CD4-positive, alpha-beta T cell treated with Interleukin-1 beta for 1 hour (primary cell): ENCODE results near the gene XYLB.
"Not testable (repeated sequence)": the region's sequence is repeated elsewhere in the genome, so short reads cannot be mapped to it uniquely, and the experiment has no call there.

Source experiments
- DNase-seq, 2 donors: peaks; one replicate each; pipeline ENCODE4 v3.0.0-alpha.2; 2020 to 2022

XYLB gene

DNA sequence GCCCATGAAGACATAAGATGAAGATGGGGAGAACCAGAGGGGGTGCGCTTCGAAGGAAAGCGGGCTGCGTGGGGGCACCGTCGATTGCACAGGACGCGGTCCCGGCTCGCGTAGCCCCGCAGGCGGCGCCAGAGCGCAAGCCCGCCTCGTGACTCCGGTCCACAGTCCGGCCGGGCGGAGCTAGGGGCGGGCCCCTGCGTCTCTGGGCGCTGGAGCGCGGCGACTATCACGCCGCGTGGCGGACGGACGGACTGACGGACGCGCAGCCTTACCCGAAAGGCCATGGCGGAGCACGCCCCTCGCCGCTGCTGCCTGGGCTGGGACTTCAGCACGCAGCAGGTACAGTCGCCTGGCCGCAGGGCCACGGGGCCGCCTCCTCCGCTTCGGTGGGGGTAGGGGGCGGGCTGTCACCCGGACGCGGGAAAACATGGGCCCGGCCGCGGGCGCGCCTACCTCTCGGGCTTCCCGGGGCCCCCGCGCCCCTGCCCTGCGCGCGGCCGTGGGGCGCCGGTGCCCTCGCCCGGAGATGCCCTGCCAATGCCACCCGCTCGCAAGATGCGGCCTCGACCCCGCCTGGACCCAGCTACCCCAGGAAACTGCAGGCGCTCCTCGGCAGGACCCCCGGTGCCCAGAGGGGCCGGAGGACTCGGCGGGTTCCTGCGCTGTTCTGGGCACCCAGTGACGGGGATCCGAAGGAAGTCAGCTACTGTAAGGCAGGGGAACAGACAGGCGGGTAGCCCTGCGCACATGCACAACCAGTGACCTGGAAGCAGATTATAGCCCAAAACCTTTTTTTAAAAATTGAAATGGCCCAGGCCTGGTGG is at the start of gene XYLB:
Gene XYLB, plus strand, starts transcription at position 199 of the 824 bp plus-strand sequence. Its CDS starts 84 bp downstream, at position 283.
- DNase-seq, result peak; percentile 74 to 75

DNA sequence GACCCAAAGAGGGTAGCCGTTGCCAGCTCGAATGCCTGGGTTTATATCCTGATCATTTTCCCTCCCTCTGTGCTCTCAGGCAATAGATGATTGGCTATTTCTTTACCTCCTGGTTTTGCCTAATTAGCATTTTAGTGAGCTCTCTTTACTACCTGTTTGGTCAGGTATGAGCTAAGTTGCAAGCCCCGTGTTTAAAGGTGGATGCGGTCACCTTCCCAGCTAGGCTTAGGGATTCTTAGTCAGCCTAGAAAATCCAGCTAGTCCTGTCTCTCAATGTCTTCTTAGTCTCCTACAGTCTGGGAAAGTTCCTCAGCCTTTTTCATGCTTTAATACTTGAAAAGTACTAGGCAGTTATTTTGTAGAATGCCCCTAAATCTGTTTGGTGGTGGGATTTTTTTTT is 49.5 kb upstream of the XYLB start:
- DNase-seq, result not testable (repeated sequence)

DNA sequence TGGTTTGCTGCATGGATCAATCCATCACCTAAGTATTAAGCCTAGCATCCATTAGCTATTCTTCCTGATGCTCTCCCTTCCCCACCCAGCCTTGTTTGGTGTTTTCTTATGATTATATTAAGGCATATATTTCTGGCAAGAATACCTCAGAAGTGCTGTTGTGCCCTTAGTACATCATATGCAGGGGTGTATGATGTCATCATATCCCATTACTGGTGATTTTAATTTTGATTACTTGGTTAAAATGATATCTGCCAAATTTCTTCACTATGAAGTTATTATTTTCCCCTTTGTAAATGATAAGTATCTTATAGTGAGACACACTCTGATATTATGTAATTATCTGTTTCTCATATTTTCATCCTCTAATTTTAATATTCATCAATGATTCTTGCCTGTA is 49.0 kb upstream of the XYLB start:
- no peak for DNase-seq

DNA sequence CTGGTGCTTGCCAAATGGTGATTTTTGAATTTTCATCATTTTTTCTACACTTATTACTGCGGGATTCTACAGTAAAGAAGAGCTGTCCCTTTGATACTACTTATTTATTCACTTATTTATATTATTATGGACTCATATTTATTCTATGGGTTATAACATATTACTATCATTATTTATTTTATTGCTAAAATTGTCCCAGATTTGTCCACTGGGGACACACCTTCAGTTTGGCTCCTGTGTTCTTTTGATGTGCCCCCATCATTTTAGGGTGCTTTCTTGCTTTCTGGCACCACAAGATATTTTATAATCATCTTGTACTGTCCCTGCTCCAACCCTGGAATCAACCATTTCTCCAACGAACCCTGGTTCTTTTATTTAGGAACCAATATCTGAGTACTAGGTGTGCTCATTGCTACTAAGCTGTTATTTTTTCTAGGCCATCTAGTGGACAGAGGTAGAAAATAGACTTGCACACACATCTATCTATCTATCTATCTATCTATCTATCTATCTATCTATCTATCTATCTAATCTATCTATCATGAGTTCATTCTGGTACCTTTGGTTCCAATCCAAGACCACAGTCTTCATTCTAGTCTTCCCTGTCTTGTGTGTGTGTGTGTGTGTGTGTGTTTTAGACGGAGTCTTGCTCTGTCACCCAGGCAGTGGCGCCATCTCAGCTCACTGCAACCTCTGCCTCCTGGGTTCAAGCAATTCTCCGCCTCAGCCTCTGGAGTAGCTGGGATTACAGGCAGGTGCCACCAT is 48.5 kb upstream of the XYLB start:
- DNase-seq, result peak in 1 of 2 donors; percentile 8

DNA sequence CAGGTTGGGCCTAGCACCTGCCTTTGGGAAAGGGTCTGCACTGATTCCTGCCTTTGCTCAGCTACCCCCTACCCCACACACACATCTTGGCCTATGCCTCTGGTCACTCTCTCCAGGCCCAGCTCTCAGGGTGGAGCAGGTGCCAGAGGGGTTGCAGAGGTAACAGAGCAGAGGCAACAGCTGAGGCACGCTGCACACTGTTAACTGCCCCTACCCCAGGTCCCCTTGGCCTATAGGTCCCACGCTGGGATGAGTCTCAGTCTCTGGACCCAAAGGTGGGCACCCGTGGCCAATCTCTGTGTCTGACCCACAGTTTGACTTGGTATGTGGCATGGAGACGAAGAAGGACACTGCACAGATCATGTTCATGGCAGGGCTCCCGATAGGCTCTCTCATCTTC is 39.6 kb upstream of the XYLB start:
- DNase-seq, result no peak

DNA sequence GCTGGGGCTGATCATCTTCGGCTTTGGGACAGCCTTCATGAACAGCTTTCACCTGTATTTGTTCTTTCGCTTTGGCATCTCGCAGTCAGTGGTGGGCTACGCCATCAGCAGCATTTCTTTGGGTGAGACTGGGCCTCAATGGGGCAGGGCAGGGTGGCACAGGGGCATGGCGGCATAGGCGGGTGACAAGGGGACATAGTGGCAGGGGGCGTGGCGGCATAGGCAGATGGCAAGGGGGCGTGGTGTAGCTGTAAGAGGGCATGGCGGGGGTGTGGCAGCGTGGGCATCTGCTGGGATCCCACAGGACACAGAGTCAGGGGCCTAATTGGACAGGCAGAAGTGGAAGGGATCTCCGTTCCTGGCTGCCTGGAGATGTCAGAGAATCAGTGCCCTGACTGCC is 39.0 kb upstream of the XYLB start:
- no peak for DNase-seq

DNA sequence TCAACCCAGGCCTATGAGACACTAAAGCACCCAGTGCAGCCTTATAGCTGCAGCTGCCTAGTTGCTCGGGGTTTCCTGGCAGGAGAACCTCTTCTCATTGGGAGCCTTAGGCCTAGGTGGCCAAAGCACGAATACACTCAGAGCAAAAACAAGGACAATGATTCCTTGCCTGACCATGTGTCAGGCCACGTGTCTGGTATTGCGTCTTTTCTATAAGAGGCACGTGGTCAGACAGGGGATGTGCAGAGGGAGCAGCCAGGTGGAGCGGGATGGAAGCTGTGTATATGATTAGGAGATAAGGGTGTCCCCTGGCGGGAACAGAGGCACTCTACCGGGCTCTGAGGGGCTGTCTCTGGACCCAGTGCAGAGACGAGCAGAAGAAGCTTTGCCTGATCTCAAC is 38.1 kb upstream of the XYLB start:
- no peak for DNase-seq

DNA sequence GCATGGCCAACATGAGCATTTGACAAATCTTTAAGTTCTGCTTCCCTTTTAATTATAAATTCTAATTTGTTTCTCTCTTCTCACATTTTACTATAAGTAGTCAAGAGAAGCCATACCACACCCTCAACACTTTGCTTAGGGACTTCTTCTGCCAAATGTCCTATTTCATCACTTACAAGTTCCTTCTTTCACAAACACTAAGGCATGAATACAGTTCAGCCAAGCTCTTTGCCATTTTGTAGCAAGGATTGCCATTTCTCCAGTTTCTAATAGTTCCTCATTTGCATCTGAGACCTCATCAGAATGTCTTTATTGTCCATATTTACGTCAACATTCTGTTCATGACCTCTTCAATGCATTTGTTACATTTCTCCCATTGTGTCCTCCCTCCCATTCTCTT is 35.1 kb upstream of the XYLB start:
- no peak for DNase-seq

DNA sequence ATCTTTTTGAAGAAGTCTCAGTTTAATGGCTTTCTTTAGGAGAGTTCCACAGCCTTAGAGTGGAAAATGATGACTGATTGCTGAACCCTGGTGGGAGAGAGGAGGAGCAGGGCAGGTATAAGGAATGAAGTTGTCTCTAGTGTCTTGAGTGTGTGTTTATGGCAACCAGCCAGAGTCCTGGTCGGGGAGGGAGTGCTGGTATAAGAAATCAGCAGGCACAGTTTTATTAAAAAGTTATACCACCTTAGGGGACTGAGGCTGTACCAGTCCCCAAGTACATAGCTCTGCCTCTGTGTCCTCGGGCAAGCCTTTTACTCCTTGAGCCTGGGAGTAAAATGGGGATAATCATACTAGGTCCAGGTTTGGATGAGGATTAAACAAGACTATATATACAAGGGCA is 34.6 kb upstream of the XYLB start:
- no peak for DNase-seq

DNA sequence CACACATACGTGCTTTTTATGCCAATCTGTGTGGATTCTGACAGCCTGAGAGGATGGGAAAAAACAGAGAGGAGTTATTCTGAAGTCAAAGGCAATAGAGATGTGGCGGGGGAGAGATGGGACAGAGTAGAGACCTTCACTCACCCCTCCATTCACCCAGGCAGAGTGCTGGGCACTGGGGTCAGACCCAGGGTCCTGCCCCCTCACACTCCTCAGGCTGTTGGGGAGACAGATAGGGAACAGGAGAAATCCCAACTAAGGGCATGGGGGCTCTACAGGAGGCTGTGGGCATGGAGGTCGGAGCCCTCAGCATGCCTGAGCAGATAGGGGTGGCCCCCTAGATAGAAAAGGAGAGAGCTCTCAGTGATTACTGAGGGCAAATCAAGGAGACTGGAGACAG is 34.2 kb upstream of the XYLB start:
- DNase-seq, result no peak

DNA sequence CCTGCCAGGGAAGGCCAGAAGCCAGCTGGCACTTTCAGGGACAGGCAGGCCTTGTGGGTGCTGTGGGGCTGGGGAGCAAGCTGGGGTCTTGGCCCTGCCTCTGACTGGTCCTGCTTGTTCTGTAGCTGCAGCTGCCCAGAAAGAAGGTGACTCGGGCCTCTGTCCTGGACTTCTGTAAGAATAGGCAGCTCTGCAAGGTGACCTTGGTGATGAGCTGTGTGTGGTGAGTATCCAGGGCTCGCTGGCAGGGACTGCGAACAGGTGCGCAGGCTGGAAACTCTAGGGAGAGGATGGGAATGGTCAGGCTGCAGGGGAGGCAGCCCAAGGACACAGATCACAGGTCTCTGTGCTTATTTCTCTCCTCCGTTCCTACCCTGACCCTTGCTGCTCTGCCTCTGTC is 33.3 kb upstream of the XYLB start:
- no peak for DNase-seq

DNA sequence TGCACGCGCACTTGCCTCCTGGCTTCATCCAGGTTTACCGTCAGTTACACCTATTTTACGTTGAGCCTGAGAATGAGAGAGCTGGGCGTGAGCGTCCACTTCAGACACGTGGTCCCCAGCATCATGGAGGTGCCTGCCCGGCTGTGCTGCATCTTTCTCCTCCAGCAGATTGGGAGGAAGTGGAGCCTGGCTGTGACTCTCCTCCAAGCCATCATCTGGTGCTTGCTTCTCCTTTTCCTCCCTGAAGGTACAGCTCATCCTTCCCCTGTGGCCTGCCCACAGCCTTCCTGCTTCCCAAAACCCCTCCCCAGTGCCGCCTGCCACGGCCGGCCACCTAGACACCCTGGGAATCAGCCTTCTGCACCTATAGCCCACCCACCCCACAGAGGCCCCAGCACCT is 32.9 kb upstream of the XYLB start:
- DNase-seq, result peak in 1 of 2 donors; percentile 18

DNA sequence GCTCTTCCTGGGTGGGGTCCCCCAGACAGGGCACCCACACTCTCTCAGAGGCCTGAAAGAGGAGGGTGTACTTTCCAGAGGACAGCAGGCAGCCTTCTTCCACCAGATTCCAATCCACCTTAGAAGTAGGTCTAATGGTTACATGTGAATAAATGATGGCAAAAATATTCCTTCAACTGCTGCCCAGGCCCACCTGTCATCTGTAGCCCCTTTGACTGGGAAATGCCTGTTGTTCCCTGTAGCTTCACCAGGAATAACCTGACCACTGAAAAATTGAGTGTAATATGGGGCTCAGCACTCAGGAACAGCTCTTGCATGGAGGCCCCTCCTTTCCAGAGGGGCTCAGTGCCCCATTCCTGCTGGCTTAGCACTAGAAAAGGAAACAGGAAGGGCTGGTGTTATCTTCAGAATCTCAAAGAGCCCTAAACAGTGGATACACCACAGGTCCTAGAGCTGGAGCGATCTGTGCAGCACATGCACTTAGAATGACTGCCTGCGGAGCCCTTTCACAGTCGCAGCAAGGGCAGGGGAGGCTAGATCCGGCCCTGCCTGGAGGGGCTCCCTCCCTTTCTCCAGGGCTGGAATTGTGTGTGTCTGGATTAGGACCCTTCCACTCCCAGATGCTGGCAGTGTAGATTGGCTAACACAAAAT is 32.3 kb upstream of the XYLB start:
- no peak for DNase-seq

DNA sequence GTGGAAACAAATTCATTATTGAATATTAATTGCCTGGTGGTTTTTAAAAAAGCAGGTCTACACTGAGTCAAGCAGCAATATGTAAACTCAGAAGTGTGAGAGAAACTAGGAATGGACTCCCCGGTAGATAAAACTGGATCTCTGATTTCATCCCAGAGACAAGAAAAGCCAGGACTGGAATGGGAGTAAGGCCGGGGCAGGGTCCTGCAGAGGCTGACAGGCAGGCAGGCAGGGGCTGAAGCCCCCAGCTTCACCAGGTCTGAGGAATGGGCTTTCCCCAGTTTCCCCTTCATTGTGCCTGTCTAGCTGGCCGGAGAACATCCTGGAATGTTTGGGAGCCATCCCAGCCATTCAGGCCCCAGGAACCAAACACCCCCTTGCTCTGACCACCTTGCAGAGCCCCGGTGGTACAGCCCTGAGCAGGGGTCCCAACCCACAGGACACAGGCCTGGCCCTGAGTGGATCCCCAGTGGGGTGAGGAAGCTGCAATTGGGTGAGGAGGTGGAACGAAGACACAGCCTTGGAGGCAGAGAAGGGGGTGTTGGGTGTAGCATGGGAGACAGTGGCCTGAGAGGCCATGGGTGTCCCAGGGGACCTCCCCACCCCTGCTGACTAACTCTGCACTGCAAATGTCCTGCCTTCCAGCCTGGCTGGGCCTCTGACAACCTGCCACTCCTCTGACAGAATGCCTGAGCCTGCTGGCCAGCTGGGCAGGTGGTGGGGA is 31.7 kb upstream of the XYLB start:
- no peak for DNase-seq

DNA sequence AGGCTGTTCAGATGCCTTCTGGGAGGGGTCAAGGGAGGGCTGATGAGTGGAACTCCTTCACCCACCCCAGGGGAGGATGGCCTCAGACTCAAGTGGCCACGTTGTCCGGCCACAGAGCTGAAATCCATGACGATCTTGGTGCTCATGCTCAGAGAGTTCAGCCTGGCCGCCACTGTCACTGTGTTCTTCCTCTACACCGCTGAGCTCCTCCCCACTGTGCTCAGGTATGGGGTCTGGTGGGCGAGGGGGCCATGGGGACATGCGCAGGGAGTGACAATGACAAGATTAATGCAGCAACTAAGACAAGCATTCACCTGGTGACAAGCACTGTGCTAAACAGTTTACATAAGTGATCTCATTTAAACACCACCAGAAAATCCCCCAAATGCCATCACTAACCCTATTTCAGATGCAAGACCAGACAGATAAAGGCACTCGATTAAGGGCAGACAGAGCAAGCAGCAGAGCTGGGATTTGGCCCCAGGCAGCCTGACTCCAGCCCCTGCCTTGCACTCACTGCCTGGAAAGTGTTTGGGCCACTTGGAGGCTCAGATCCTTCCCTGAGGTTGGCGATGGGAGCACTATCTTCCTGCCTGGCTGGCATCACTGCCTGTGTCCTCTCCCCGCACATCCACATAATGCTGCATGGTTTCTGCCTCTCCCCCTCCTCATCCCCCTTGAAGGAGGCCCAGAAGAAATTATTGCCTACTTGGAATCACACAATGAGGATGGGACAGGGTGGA is 30.9 kb upstream of the XYLB start:
- no peak for DNase-seq

DNA sequence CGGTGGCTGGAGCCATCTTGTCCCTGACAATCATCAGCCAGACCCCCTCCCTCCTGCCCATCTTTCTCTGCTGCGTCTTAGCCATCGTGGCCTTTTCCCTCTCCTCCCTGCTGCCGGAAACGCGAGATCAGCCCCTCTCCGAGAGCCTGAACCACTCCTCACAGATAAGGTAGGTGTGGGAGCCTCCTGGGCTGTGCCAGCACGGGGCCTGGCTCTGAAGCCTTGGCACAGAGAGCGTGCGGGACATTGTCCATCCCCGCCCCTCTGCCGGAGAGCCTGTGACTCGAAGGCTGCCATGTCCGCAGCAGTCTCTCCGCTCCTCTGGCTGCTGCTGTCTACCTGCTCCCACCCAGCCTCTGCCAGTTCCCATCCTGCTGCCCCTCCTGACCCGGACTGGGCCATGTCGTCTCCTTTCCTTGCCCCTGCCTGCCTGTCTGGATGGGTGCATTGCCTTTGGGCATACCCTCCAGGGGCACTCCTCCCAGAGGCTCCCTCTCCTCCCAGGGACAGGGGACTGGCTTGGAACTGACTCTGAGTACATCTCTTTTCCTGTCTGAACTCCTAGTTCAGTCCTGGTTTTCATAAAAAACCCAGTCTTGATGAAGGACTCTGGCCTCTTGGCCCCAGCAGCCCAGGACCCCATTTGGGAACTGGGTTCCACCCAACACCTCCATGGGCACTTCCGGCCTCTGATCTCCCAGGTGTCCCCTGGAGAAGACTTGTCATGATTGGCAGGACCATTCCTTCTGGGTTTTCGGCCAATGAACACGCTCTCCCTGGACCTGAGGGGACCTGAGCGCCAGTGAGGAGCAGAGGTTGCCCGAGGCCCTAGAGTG is 30.0 kb upstream of the XYLB start:
- no peak for DNase-seq

DNA sequence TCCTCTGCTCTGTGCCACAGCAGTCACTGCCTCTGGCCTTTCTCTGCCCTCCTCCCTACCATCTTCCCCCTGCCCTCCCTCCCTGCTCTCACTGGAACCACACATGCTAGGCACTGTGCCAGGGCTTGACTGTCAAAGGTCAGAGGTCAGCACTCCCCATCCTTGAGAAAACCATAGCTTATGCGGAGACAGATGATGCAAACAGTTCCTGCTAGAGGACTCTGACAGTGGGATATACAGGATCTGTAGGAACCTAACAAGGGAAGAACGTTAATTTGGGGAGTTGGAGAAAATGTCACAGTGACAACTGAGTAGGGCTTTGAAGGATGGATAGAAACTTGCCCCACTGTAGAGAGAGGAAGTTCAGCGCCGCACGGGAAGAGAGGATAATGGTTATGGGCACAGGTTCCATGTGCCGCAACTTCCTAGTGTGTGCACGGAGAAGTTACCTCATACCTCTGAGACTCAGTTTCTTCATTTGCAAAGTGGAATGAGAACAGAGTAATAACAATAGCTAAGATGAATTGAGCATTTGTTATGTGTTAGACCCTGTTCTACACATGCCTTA is 29.3 kb upstream of the XYLB start:
- DNase-seq, result no peak

DNA sequence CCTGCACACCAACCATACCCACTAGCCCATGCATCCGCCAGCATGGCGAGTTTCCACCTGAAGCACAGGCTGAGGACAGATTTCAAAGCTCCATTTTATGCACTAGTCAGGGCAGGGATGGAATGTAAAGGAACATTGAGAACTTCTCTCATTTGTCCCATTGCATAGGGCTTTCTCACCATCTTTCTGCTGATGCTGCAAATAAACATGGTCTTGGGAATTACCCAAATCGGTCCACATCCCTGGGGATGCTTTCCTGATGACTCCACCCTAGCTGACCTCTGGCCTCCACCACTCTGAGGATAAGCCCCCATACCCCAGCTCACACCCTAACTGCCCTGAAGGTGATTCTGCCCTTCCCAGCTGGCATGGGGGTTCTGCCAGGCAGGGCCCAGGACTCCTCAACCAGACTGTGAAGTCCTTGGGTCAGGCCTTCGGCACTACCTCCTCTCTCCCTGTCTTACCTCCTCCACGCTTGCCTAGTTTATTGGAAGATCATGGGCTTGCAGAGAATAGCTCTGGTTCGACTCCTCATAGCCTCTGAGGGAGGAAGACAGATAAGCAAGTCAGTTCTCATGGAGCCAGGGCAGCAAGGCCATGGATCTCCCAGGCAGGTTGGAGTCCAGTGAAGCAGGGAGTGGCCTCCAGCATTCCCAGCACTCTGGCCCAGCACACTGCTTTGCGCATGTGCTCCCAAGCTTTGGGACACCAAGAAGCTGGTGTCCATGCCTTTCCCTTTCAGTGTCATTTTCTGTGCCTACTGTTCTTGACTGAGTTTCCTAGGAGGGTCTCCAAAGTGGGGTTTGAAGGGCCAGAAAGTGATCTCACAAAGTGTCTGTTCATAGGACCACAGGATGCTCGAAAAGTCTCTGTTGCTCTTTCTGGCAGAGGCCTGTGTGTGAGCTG is 27.6 kb upstream of the XYLB start:
- no peak for DNase-seq

DNA sequence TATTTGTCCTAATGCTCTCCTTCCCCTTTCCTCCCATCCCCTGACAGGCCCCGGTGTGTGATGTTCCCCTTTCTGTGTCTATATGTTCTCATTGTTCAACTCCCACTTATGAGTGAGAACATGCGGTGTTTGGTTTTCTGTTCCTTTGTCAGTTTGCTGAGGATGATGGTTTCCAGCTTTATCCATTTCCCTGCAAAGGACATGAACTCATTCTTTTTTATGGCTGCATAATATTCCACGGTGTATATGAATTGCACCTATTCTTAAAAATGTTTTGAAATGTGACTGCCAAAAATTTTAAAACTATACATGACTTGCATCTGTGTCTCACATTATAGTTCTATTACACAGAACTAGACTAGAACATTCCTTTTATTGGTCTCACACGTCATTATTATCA is 25.9 kb upstream of the XYLB start:
- not testable (repeated sequence) for DNase-seq

DNA sequence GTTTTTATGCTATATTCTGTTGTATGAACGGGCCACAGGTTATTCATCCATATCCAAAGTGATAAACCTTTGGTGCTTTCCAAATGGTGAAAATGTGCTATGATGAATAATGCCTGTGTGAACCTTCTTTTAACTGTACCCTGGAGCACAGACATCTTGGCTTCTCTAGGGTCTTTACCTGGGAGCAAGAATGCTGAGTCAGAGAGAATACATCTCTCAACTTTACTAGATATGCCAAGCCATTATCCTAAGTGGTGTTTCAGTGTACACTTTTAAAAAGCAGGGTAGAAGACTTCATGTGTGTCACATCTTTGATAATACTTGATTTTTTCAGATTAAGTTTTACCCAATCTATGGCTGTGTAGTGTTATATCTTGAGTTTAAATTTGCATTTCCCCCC is 23.5 kb upstream of the XYLB start:
- no peak for DNase-seq
